HEK293 (cell line): Measurements from ENCODE around the gene GEMIN5.

ENCODE experiments used
- CTCF ChIA-PET: fragments of 350-600 bp; formaldehyde crosslinking; extraction: SDS; loops from one replicate; lab custom pipeline; 2021; ENCODE audit warnings: antibody characterized with exemption; lab: Yijun Ruan, JAX
- POLR2A ChIA-PET: fragments of 300-600 bp; formaldehyde crosslinking; extraction: SDS; loops from one replicate; lab custom pipeline; 2020; ENCODE audit warnings: antibody characterized with exemption, inconsistent platforms; lab: Yijun Ruan, JAX
- H3K27ac ChIP-seq: fragments of 200-500 bp; sonication (Bioruptor generic); 2 replicates; pipeline ENCODE4 v1.5.1; 2014; ENCODE audit warnings: low read depth, low read length, control low read depth, inconsistent platforms; ENCODE audit errors: extremely low read depth
- H3K36me3 ChIP-seq, 2 experiments: fragments of 200-500 bp in 1 of 2; sonication (Bioruptor generic) in 1 of 2; 1 replicate in 1 of 2; 2 replicates in 1 of 2; pipeline ENCODE4 v1.5.1; 2014 to 2017; ENCODE audit warnings: inconsistent platforms in 2 of 2, low read length in 2 of 2; ENCODE audit not compliant: control insufficient read depth in 2 of 2, insufficient read depth in 1 of 2
- H3K4me1 ChIP-seq: fragments of 200-500 bp; sonication (Bioruptor generic); 2 replicates; pipeline ENCODE4 v1.5.1; 2014; ENCODE audit warnings: mild to moderate bottlenecking, low read length, inconsistent platforms; ENCODE audit not compliant: control insufficient read depth, insufficient read depth
- H3K4me3 ChIP-seq: 2 replicates; pipeline ENCODE4 v1.5.1; 2011; ENCODE audit warnings: low read depth, mild to moderate bottlenecking, control low read depth, low read length, moderate library complexity
- H3K9me3 ChIP-seq: fragments of 200-500 bp; sonication (Bioruptor generic); 2 replicates; pipeline ENCODE4 v1.5.1; 2014; ENCODE audit warnings: low read depth, low read length, inconsistent platforms; ENCODE audit not compliant: control insufficient read depth, insufficient read depth
- ATF2 ChIP-seq: fragments of 450-650 bp; formaldehyde crosslinking; IDR thresholded peaks from 2 replicates; pipeline ENCODE4 v1.5.1; 2016; ENCODE audit warnings: missing biosample characterization, missing genetic modification characterization, low read depth
- BCL11A ChIP-seq: fragments of 450-650 bp; formaldehyde crosslinking; IDR thresholded peaks from 2 replicates; pipeline ENCODE4 v1.5.1; 2016; ENCODE audit warnings: low read depth, missing biosample characterization, missing genetic modification characterization
- EGR2 ChIP-seq: fragments of 450-650 bp; formaldehyde crosslinking; IDR thresholded peaks from 2 replicates; pipeline ENCODE4 v1.5.1; 2016; ENCODE audit warnings: low read depth, missing biosample characterization, missing genetic modification characterization
- ELK4 ChIP-seq: IDR thresholded peaks from 2 replicates; pipeline ENCODE4 v1.6.1; 2011; ENCODE audit warnings: mild to moderate bottlenecking, low read depth, low read length, borderline replicate concordance
- GFI1B ChIP-seq: fragments of 450-650 bp; formaldehyde crosslinking; IDR thresholded peaks from 2 replicates; pipeline ENCODE4 v1.5.1; 2016; ENCODE audit warnings: missing biosample characterization, missing genetic modification characterization
- IKZF3 ChIP-seq: fragments of 450-650 bp; IDR thresholded peaks from 2 replicates; pipeline ENCODE4 v1.5.0; 2018; ENCODE audit warnings: missing biosample characterization, mild to moderate bottlenecking, missing genetic modification characterization, moderate library complexity
- INSM2 ChIP-seq: fragments of 450-650 bp; formaldehyde crosslinking; IDR thresholded peaks from 2 replicates; pipeline ENCODE4 v1.5.1; 2016; ENCODE audit warnings: missing biosample characterization, missing genetic modification characterization
- PATZ1 ChIP-seq: fragments of 450-650 bp; formaldehyde crosslinking; IDR thresholded peaks from 2 replicates; pipeline ENCODE4 v1.5.1; 2016; ENCODE audit warnings: missing biosample characterization, missing genetic modification characterization
- SP2 ChIP-seq: fragments of 450-650 bp; formaldehyde crosslinking; IDR thresholded peaks from 2 replicates; pipeline ENCODE4 v1.5.1; 2016; ENCODE audit warnings: missing biosample characterization, missing genetic modification characterization
- ZFHX2 ChIP-seq: fragments of 450-650 bp; formaldehyde crosslinking; conservative IDR thresholded peaks from 2 replicates; pipeline ENCODE4 v1.5.1; 2016; ENCODE audit warnings: missing biosample characterization, missing genetic modification characterization
- ZNF2 ChIP-seq: fragments of 450-650 bp; formaldehyde crosslinking; IDR thresholded peaks from 2 replicates; pipeline ENCODE4 v1.5.1; 2016; ENCODE audit warnings: missing biosample characterization, missing genetic modification characterization
- ZNF341 ChIP-seq: fragments of 450-650 bp; formaldehyde crosslinking; IDR thresholded peaks from 2 replicates; pipeline ENCODE4; 2016; ENCODE audit warnings: low read depth, missing biosample characterization, missing genetic modification characterization
- ZNF37A ChIP-seq: fragments of 450-650 bp; IDR thresholded peaks from 2 replicates; pipeline ENCODE4 v1.5.1; 2018; ENCODE audit warnings: missing biosample characterization, missing genetic modification characterization
- ZNF600 ChIP-seq: fragments of 450-650 bp; formaldehyde crosslinking; IDR thresholded peaks from 2 replicates; pipeline ENCODE4 v1.5.1; 2016; ENCODE audit warnings: missing biosample characterization, missing genetic modification characterization
- ZNF629 ChIP-seq: fragments of 450-650 bp; formaldehyde crosslinking; IDR thresholded peaks from 2 replicates; pipeline ENCODE4 v1.5.1; 2017; ENCODE audit warnings: missing biosample characterization, missing genetic modification characterization
- ZNF692 ChIP-seq: fragments of 450-650 bp; formaldehyde crosslinking; IDR thresholded peaks from 2 replicates; pipeline ENCODE4 v1.5.1; 2016; ENCODE audit warnings: missing biosample characterization, missing genetic modification characterization
- TF ChIP-seq, protein P1 (sequence below): fragments of 450-650 bp; formaldehyde crosslinking; IDR thresholded peaks from 2 replicates; pipeline ENCODE4 v1.5.1; 2016; ENCODE audit warnings: missing biosample characterization, missing genetic modification characterization
- TF ChIP-seq, protein P2 (sequence below): fragments of 450-650 bp; formaldehyde crosslinking; IDR thresholded peaks from 2 replicates; pipeline ENCODE4 v1.5.1; 2016; ENCODE audit warnings: missing biosample characterization, missing genetic modification characterization
- TF ChIP-seq, protein P3 (sequence below): fragments of 450-650 bp; formaldehyde crosslinking; IDR thresholded peaks from 2 replicates; pipeline ENCODE4 v1.5.1; 2016; ENCODE audit warnings: missing biosample characterization, missing genetic modification characterization

GEMIN5 gene

DNA sequence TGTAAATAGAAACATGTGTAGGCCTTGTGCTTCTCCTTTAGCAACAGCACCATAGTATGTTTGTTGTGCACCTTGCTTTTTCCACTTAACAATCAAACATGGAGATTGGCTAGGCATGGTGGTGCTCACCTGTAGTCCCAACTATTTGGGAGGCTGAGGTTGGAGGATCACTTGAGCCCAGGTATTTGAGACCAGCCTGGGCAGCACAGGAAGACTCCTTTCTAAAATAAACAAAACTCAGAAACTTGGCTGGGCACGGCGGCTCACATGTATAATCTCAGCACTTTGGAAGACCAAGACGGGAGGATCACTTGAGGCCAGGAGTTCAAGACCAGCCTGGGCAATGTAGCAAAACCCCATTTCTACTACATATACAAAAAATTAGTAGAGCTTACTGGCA, 86.7 kb downstream of the GEMIN5 start (continued):
- no peak for TF ChIP-seq ELK4

DNA sequence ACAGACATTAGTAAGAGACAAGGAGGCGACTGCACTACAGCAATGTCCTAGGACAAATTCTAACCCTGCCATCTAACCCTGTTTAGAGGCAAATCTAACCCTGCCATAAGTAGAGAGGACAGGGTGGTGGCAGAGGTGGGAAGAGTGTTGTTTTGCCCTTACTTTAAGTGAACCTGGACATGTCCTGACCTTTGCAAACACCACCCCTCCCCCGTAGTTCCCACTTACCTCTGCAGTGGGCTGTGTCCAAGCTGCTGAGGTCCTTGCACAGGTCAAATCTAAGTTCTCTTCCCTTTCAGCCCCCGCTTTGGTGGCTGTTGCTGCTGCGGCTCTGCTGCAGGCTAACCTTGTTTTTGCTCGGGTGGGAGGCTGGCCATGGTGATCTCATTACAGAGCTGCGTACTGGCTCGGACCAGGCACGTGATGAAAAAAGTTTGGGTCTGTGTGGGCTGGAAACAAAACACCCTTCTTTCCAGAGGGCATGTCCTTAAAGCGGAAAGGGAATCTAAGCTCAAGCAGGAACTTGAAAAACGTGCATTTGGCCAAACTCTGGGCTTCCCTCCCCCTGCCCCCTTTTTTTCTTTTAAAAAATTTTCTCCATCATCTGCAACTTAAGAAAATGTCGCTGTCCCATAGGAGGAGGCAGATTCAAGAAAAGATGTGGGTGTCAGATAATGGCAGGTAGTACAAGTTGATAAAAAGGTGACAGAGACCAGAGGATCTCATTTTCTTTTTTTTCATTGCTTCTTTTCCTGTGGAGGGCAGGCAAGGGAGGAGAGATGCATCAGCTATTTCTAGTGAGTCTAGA, 87.6 kb downstream of the GEMIN5 start, which contains the start of gene FAXDC2:
TSS of gene FAXDC2 (minus strand) at position 349 of the 808 bp plus-strand sequence. CDS start 12,425 bp downstream, outside the sequence.
- no peaks in the 10 kb centered on the region; a peak in 1 of 3 replicates for H3K36me3 ChIP-seq
- ChIA-PET CTCF (interaction anchor here (0.6 to 1.0 kb wide), 2 partner anchors 60 to 200 kb away, joined by 5 to 6 read pairs; no protein-coding TSS in a partner anchor), POLR2A (interaction anchor here (0.6 to 1.5 kb wide), 5 partner anchors 10 to 327 kb away, joined by 4 to 6 read pairs (median 4); no protein-coding TSS in a partner anchor)
- no peak within 1 kb of the TSS; the same call in 1 of the 2 replicates for H3K27ac ChIP-seq
- peaks cover 4% of the 10 kb centered on the region; the same call in 1 of the 2 replicates for H3K4me1 ChIP-seq
- H3K9me3 ChIP-seq, result no peaks in the 10 kb centered on the region
- H3K4me3 ChIP-seq, result peak within 1 kb of the TSS; percentile 43
- TF ChIP-seq ZNF692 (peak; percentile 99), ZNF629 (0 out of 2 replicates have a peak, but pooled peaks have one; percentile 30), PATZ1 (tag by site-specific recombination) (peak; percentile 49; the same call in 1 of the 2 replicates), ZNF37A (no peak), ZNF341 (tag by site-specific recombination) (peak; percentile 72), BCL11A (tag by site-specific recombination) (peak; percentile 22; the same call in 1 of the 2 replicates), EGR2 (tag by site-specific recombination) (peak; percentile 82), IKZF3 (tag by site-specific recombination) (peak; percentile 22; the same call in 1 of the 2 replicates), ZNF600 (tag by site-specific recombination) (peak; percentile 95), ZNF2 (tag by site-specific recombination) (peak; percentile 60; the same call in 1 of the 2 replicates), SP2 (tag by site-specific recombination) (peak; percentile 53), ATF2 (tag by site-specific recombination) (0 out of 2 replicates have a peak, but pooled peaks have one; percentile 26), GFI1B (no peak), INSM2 (tag by site-specific recombination) (no peak), ZFHX2 (tag by site-specific recombination) (peak; percentile 91)
- TF ChIP-seq, protein P1, sequence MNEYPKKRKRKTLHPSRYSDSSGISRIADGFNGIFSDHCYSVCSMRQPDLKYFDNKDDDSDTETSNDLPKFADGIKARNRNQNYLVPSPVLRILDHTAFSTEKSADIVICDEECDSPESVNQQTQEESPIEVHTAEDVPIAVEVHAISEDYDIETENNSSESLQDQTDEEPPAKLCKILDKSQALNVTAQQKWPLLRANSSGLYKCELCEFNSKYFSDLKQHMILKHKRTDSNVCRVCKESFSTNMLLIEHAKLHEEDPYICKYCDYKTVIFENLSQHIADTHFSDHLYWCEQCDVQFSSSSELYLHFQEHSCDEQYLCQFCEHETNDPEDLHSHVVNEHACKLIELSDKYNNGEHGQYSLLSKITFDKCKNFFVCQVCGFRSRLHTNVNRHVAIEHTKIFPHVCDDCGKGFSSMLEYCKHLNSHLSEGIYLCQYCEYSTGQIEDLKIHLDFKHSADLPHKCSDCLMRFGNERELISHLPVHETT (tag by site-specific recombination), result no peak
- TF ChIP-seq, protein P2, sequence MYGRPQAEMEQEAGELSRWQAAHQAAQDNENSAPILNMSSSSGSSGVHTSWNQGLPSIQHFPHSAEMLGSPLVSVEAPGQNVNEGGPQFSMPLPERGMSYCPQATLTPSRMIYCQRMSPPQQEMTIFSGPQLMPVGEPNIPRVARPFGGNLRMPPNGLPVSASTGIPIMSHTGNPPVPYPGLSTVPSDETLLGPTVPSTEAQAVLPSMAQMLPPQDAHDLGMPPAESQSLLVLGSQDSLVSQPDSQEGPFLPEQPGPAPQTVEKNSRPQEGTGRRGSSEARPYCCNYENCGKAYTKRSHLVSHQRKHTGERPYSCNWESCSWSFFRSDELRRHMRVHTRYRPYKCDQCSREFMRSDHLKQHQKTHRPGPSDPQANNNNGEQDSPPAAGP (tag by site-specific recombination), result no peak
- TF ChIP-seq, protein P3, sequence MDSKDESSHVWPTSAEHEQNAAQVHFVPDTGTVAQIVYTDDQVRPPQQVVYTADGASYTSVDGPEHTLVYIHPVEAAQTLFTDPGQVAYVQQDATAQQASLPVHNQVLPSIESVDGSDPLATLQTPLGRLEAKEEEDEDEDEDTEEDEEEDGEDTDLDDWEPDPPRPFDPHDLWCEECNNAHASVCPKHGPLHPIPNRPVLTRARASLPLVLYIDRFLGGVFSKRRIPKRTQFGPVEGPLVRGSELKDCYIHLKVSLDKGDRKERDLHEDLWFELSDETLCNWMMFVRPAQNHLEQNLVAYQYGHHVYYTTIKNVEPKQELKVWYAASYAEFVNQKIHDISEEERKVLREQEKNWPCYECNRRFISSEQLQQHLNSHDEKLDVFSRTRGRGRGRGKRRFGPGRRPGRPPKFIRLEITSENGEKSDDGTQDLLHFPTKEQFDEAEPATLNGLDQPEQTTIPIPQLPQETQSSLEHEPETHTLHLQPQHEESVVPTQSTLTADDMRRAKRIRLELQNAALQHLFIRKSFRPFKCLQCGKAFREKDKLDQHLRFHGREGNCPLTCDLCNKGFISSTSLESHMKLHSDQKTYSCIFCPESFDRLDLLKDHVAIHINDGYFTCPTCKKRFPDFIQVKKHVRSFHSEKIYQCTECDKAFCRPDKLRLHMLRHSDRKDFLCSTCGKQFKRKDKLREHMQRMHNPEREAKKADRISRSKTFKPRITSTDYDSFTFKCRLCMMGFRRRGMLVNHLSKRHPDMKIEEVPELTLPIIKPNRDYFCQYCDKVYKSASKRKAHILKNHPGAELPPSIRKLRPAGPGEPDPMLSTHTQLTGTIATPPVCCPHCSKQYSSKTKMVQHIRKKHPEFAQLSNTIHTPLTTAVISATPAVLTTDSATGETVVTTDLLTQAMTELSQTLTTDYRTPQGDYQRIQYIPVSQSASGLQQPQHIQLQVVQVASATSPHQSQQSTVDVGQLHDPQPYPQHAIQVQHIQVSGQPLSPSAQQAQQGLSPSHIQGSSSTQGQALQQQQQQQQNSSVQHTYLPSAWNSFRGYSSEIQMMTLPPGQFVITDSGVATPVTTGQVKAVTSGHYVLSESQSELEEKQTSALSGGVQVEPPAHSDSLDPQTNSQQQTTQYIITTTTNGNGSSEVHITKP, result peak; percentile 77
